Adipose tissue (tissue), 3 donors: ENCODE measurements around the gene LIPG. TPM values are rescaled to one million over a fixed set of nuclear protein-coding genes. Genes with fewer than 3 reads are reported as not detected.
"Not testable (repeated sequence)": the region's sequence is repeated elsewhere in the genome, so short reads cannot be mapped to it uniquely, and the experiment has no call there.

ENCODE experiments used
- H3K27ac ChIP-seq: one replicate; pipeline ENCODE4 v1.5.1; 2013; ENCODE audit warnings: low read depth, low read length
- WGBS, 3 donors: extraction: QIAGEN DNeasy Blood & Tissue Kit; methylation state at CpG; one replicate each; pipeline ENCODE4 v1.1.7; 2013; 5-methylcytosine and 5-hydroxymethylcytosine counted together
- polyA plus RNA-seq, 3 donors: library from polyadenylated mRNA; stranded (reverse); fragments of 200-250 nt; gene quantifications; one replicate each; pipeline ENCODE4 v1.2.3, GENCODE V29; 2013
- donor health status: healthy with polysubstance abuse.
- donor health status: Bipolar disorder and iron deficiency.
- donor health status: healthy.

LIPG gene
- polyA plus RNA-seq, 3 donors, result 1.0 to 6.8 (median 1.4) TPM

- H3K27ac ChIP-seq, result no peak overlapping the region
Observed at GRCh38 chr18:49565612-49566011, 3.8 kb downstream of the LIPG start.

GRCh38 chr18:49566217-49566770 lies 4.4 kb downstream of the LIPG start:
- 63 to 92% (median 87%) methylated on average over 3 of the region's 3 CpGs for WGBS, 3 donors
- no peak overlapping the region for H3K27ac ChIP-seq

More at GRCh38 chr18:49565612-49566011, 3.8 kb downstream of the LIPG start:
- WGBS, 3 donors, result 30 to 61% (median 58%) methylated on average over 5 of the region's 5 CpGs

- H3K27ac ChIP-seq, result no peak overlapping the region
- WGBS, 3 donors, result 92 to 100% (median 100%) methylated on average over 2 of the region's 2 CpGs
Observed at GRCh38 chr18:49566985-49567384, 5.1 kb downstream of the LIPG start.

- no peak overlapping the region for H3K27ac ChIP-seq
- WGBS, 3 donors, result 83 to 94% (median 92%) methylated on average over 6 of the region's 6 CpGs
Observed at GRCh38 chr18:49569724-49570123, 7.9 kb downstream of the LIPG start.

GRCh38 chr18:49570836-49571235 lies 9.0 kb downstream of the LIPG start:
- 75 to 90% (median 76%) methylated on average over 5 of the region's 5 CpGs for WGBS, 3 donors
- H3K27ac ChIP-seq, result no peak overlapping the region

GRCh38 chr18:49572611-49573345 lies 10.9 kb downstream of the LIPG start:
- H3K27ac ChIP-seq, result no peak overlapping the region
- WGBS, 3 donors, result 87 to 89% (median 89%) methylated on average over 11 of the region's 11 CpGs

- 85 to 94% (median 93%) methylated on average over 2 of the region's 2 CpGs for WGBS, 3 donors
- H3K27ac ChIP-seq, result no peak overlapping the region
Observed at GRCh38 chr18:49573835-49574234, 12.0 kb downstream of the LIPG start.

GRCh38 chr18:49579041-49579440 lies 17.2 kb downstream of the LIPG start:
- H3K27ac ChIP-seq, result not testable (repeated sequence)
- WGBS, 3 donors, result 71 to 83% (median 75%) methylated on average over 2 of the region's 2 CpGs

GRCh38 chr18:49579583-49579982 lies 17.7 kb downstream of the LIPG start:
- WGBS, 3 donors, result 83 to 93% (median 90%) methylated on average over 2 of the region's 2 CpGs

GRCh38 chr18:49580279-49580678 lies 18.4 kb downstream of the LIPG start:
- H3K27ac ChIP-seq, result no peak overlapping the region
- 76 to 79% (median 78%) methylated on average over 1 of the region's 1 CpG for WGBS, 3 donors

More at GRCh38 chr18:49579583-49579982, 17.7 kb downstream of the LIPG start:
- not testable (repeated sequence) for H3K27ac ChIP-seq

- 46 to 69% (median 65%) methylated on average over 7 of the region's 7 CpGs for WGBS, 3 donors
- H3K27ac ChIP-seq, result no peak overlapping the region
Observed at GRCh38 chr18:49581371-49581770, 19.5 kb downstream of the LIPG start.

- WGBS, 3 donors, result 59 to 65% (median 65%) methylated on average over 8 of the region's 8 CpGs
- H3K27ac ChIP-seq, result no peak overlapping the region
Observed at GRCh38 chr18:49582579-49582978, 20.7 kb downstream of the LIPG start.

GRCh38 chr18:49584394-49584793 lies 22.5 kb downstream of the LIPG start:
- 76 to 91% (median 84%) methylated on average over 3 of the region's 3 CpGs for WGBS, 3 donors

GRCh38 chr18:49584951-49585350 lies 23.1 kb downstream of the LIPG start:
- whole genome bisulfite sequencing, 3 donors, result 90 to 93% (median 92%) methylated on average over 4 of the region's 4 CpGs
- not testable (repeated sequence) for H3K27ac ChIP-seq

More at GRCh38 chr18:49584394-49584793, 22.5 kb downstream of the LIPG start:
- H3K27ac ChIP-seq, result no peak overlapping the region

GRCh38 chr18:49585781-49586663 lies 24.2 kb downstream of the LIPG start:
- WGBS, 3 donors, result 86 to 90% (median 87%) methylated on average over 9 of the region's 9 CpGs
- H3K27ac ChIP-seq, result no peak overlapping the region

GRCh38 chr18:49588171-49588570 lies 26.3 kb downstream of the LIPG start:
- H3K27ac ChIP-seq, result no peak overlapping the region
- WGBS, 3 donors, result 80 to 96% (median 84%) methylated on average over 6 of the region's 6 CpGs

GRCh38 chr18:49588971-49589370 lies 27.1 kb downstream of the LIPG start:
- no peak overlapping the region for H3K27ac ChIP-seq
- 92 to 94% (median 93%) methylated on average over 12 of the region's 12 CpGs for WGBS, 3 donors

GRCh38 chr18:49590608-49591007 lies 28.8 kb downstream of the LIPG start:
- no peak overlapping the region for H3K27ac ChIP-seq
- WGBS, 3 donors, result 94 to 95% (median 94%) methylated on average over 10 of the region's 10 CpGs

- WGBS, 3 donors, result 56 to 86% (median 80%) methylated on average over 3 of the region's 3 CpGs
- H3K27ac ChIP-seq, result no peak overlapping the region
Observed at GRCh38 chr18:49591271-49591670, 29.4 kb downstream of the LIPG start.
